Erythroblast (primary cell): ENCODE results near the gene COQ8A.

ENCODE experiments used
- GATA1 ChIP-seq: IDR thresholded peaks from 2 replicates; pipeline ENCODE4 v1.6.1; 2011; ENCODE audit warnings: low read depth, mild to moderate bottlenecking, control low read depth, low read length, moderate library complexity
- POLR2A ChIP-seq: IDR thresholded peaks from 2 replicates; pipeline ENCODE4 v1.6.1; 2011; ENCODE audit warnings: mild to moderate bottlenecking, low read length

DNA sequence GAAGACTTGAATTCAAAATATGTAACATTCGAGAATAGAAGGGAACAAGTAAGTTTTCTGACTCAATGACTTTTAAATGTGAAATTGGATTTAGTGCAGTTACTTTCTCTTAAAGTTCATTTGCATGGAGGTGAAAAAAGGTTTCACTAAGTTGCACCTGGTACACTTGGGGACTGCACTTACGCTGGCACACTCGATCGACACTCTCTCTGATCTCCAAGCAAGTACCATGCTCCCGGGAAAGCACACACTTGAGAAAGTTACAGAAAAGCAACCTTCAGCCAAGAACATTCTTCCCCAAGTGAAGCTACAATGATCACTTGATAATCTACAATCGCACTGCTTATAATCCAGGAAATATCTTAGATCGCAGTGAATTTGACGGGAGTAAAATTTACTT, 63.1 kb downstream of the COQ8A start:
- TF ChIP-seq POLR2A, result no peak
- TF ChIP-seq GATA1, result no peak
